A172 (cell line): Measurements from ENCODE around the gene HDAC1. TPM values are rescaled to one million over a fixed set of nuclear protein-coding genes. Genes with fewer than 3 reads are reported as not detected.
"Not testable (repeated sequence)": the region's sequence is repeated elsewhere in the genome, so short reads cannot be mapped to it uniquely, and the experiment has no call there.

Experiments used
- DNase-seq: peaks from one replicate; pipeline ENCODE4 v3.0.0-alpha.2; 2015; ENCODE audit warnings: low spot score
- total RNA-seq: library from RNA; depleted of rRNA; stranded (reverse); fragments of >200 nt; shearing (Covaris generic); gene quantifications from 2 replicates; pipeline ENCODE4 v1.2.3, GENCODE V29; 2014

HDAC1 gene
- total RNA-seq, 1 experiment from 2014 or later, result 61.0 TPM

- DNase-seq, result no peak
Observed at GRCh38 chr1:32345289-32345827, 53.5 kb downstream of the HDAC1 start.

GRCh38 chr1:32346532-32347157, 54.8 kb downstream of the HDAC1 start:
- DNase-seq, result no peak

GRCh38 chr1:32349211-32349708, 57.4 kb downstream of the HDAC1 start:
- DNase-seq, result peak; percentile 61

- DNase-seq, result no peak
Observed at GRCh38 chr1:32350785-32351398, 59.0 kb downstream of the HDAC1 start.

GRCh38 chr1:32351399-32352238, 59.7 kb downstream of the HDAC1 start:
- peak; percentile 70 for DNase-seq

GRCh38 chr1:32352239-32352745, 60.4 kb downstream of the HDAC1 start:
- DNase-seq, result no peak

- no peak for DNase-seq
Observed at GRCh38 chr1:32352831-32353383, 61.0 kb downstream of the HDAC1 start.

GRCh38 chr1:32353431-32353830, 61.5 kb downstream of the HDAC1 start:
- no peak for DNase-seq

- DNase-seq, result no peak
Observed at GRCh38 chr1:32353886-32354570, 62.1 kb downstream of the HDAC1 start.

GRCh38 chr1:32355778-32356177, 63.9 kb downstream of the HDAC1 start:
- DNase-seq, result not testable (repeated sequence)

GRCh38 chr1:32356478-32356877, 64.6 kb downstream of the HDAC1 start:
- DNase-seq, result no peak

- DNase-seq, result no peak
Observed at GRCh38 chr1:32357614-32358013, 65.7 kb downstream of the HDAC1 start.

- DNase-seq, result no peak
Observed at GRCh38 chr1:32358435-32358834, 66.6 kb downstream of the HDAC1 start.

- DNase-seq, result no peak
Observed at GRCh38 chr1:32361308-32361673, 69.4 kb downstream of the HDAC1 start.

GRCh38 chr1:32361674-32362473, 70.0 kb downstream of the HDAC1 start:
- DNase-seq, result no peak

GRCh38 chr1:32362474-32363313, 70.8 kb downstream of the HDAC1 start, which contains the start of the genes FAM229A and TSSK3:
Gene FAM229A (minus strand): TSS chr1:32362485. CDS start chr1:32362091, 394 bp downstream.
Gene TSSK3 (plus strand): TSS chr1:32362539. CDS start chr1:32362702, 163 bp downstream.
- DNase-seq, result no peak

- no peak for DNase-seq
Observed at GRCh38 chr1:32363713-32364112, 71.8 kb downstream of the HDAC1 start.

- DNase-seq, result no peak
Observed at GRCh38 chr1:32364836-32365235, 73.0 kb downstream of the HDAC1 start.

GRCh38 chr1:32365445-32365844, 73.6 kb downstream of the HDAC1 start:
- DNase-seq, result no peak
